NCI-H524 treated with DMSO at 0.1 percent for 48 hours (cell line): ENCODE data around the gene ATP8B1.
"Not testable (repeated sequence)": the region's sequence is repeated elsewhere in the genome, so short reads cannot be mapped to it uniquely, and the experiment has no call there.

Experiments used
- DNase-seq: peaks from one replicate; lab custom pipeline; 2025; lab: John Stamatoyannopoulos, UW

Gene ATP8B1

DNA sequence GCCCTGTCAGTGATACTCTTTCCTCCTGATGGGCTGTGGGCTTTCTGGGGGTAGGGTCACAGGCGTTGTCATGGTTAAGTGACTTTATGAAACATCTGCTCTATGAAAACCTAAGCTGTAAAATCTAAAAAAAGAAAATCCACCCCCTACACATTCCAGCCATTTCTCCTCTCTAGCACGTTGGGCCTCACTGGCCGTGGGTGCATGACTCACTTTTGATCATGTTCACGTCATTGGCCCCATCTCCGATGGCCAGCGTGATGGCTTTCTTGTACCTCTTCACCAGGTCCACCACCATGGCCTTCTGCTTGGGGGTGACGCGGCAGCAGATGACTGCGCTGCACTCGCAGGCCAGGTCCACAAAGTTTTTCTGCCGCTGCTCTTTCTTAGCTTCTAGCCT lies 142.2 kb downstream of the ATP8B1 start:
- no peak for DNase-seq

DNA sequence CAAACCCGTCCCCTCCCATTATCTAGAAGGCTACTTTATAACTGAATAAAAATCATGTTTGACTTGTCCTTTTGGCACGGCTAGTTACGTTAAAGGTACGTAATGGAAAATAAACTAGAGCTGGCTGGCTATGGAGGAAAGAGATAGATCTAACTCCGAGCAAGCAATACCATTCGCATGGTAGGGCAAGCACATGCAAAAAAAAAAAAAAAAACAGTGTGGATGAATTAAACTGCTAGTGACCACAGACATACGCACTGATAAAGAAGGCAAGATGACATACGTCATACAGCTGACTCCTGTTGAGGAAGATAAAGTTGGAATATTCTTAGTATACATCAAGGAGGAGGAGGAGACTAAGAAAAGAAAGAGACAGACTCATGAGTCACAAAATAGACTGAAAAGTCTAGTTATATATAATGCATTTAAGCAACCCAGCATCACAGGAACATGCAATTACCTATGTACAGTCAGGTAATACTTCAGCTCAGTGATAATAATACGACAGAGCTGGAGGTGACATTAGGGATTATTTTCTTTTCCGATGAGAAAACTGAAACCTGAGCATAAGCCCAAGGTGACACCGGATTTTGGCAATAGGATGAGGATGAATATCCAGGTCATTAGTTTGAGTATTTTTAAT lies 143.5 kb downstream of the ATP8B1 start:
- DNase-seq: no peak

- DNase-seq: no peak
Measured at GRCh38 chr18:57657542-57657941, 145.6 kb downstream of the ATP8B1 start.

- no peak for DNase-seq
Measured at GRCh38 chr18:57655740-57656139, 147.4 kb downstream of the ATP8B1 start.

- no peak for DNase-seq
Measured at GRCh38 chr18:57651914-57652313, 151.2 kb downstream of the ATP8B1 start.

- DNase-seq: no peak
Measured at GRCh38 chr18:57649556-57650500, 153.3 kb downstream of the ATP8B1 start.

DNA sequence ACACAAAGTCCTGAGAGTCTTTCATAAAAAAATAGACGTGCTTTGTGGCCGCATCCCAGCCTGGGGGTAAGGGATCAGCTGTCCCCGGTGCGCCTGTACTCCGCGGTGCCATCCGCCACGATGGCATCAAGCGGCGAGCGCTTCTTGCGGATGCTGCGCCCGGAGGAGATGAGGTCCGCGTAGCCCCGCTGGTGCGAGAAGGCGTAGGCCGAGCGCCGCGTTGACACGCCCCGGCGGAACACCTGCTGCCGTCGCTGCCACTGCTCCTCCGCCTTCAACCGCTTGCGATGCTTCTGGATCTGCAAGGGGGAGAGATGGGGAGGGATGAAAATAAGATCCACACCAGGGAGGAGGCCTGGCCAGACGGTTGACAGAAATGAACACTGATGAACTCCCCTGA lies 154.7 kb downstream of the ATP8B1 start:
- DNase-seq: no peak

- DNase-seq: no peak
Measured at GRCh38 chr18:57644540-57644939, 158.6 kb downstream of the ATP8B1 start.

- not testable (repeated sequence) for DNase-seq
Measured at GRCh38 chr18:57643726-57644125, 159.4 kb downstream of the ATP8B1 start.

DNA sequence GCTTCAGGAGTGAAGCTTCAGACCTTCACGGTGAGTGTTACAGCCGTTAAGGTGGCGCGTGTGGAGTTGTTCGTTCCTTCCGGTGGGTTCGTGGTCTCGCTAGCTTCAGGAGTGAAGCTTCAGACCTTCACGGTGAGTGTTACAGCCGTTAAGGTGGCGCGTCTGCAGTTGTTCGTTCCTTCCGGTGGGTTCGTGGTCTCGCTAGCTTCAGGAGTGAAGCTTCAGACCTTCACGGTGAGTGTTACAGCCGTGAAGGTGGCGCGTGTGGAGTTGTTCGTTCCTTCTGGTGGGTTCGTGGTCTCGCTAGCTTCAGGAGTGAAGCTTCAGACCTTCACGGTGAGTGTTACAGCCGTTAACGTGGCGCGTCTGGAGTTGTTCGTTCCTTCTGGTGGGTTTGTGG lies 160.7 kb downstream of the ATP8B1 start:
- not testable (repeated sequence) for DNase-seq

- no peak for DNase-seq
Measured at GRCh38 chr18:57640749-57641148, 162.4 kb downstream of the ATP8B1 start.

DNA sequence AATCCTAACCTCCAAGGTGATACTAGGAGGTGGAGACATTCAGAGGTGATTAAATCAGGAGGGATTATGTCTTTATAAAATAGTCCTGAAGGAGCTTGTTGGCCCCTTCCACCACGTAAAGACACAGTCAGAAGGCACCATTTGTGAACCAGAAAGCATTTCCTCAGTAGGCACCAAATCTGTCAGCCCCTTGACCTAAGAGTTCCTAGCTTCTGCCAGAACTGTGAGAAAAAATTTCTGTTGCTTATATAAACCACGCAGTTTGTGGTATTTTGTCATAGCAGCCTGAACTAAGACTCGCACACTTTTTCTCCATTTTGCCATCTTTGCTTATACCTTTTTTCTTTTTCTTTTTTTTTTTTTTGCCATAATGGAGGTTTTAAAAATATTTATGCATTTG lies 162.9 kb downstream of the ATP8B1 start:
- DNase-seq: no peak

DNA sequence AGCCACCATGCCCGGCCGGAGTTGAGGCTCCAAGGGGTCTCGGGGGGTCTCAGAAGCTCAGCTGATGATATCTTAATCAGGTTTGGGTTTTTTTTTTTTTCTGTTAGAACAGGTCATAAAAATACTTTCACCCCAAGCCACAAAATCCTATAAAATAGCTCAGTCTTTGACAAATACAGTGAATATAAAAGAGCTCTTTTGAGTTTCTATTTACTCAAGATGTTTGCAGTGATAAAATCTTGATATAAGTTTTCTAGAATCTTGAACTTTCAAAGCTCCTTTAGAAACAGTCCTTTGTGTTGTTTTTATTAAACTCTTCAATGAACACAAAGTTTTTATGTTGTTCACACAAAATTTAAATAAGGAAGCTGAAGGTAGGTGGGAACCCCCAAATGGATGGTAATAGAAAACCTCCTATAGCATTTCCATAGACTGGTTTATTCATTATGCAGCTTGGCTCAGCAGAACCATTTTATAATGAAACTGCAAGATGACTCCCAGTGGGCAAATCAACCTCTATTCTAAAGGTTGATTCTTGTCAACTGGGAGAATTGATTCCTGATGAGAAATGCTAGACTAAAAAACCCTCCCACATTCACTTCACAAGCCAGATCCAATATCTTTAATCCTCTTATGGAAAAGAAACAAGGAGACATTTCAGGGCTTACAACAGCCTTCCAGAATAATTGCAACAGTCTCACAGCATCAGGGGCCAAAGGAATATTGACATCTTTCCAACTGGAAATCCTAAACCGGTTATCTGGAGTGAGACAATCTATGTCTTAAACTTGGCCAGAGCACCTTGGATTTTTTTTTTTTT lies 167.9 kb downstream of the ATP8B1 start:
- no peak for DNase-seq

GRCh38 chr18:57631697-57632096 lies 171.4 kb downstream of the ATP8B1 start:
- DNase-seq: no peak

DNA sequence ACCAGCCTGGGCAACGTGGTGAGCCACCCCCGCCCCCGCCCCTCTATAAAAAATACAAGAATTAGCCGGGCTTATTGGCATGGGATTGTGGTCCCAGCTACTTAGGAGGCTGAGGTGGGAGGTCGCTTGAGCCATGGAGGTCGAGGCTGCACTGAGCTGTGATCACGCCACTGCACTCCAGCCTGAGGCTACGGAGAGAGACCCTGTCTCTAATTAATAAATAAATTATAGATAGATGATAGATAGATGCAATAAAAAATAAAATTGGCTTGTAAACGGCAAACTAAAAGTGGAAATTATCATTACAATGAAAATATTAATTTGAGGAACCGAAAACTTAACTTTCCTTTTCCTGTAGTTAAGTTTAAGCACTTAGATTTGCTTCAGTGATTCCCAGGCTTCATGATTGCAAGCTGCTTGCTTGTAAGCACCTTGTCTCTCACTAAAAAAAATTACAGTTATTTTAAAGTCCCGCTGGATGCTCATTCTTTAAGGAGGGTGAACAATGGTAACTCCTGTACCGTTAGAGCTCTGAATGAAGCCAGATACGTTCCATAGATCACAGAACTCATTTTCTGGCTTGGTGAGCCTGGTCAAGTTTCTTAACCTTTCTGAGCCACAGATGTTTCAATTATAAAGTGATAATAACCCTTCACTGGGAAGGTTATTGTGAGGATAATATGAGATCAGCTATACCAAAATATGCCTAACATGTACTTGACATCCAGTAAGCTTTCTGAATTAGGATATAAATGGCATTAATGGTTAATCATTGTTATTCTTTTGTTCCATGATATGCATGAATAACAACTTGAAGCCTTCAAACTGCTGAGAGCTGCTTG lies 172.1 kb downstream of the ATP8B1 start:
- DNase-seq: peak; percentile 19

- peak; percentile 55 for DNase-seq
Measured at GRCh38 chr18:57630002-57630753, 172.9 kb downstream of the ATP8B1 start.

DNA sequence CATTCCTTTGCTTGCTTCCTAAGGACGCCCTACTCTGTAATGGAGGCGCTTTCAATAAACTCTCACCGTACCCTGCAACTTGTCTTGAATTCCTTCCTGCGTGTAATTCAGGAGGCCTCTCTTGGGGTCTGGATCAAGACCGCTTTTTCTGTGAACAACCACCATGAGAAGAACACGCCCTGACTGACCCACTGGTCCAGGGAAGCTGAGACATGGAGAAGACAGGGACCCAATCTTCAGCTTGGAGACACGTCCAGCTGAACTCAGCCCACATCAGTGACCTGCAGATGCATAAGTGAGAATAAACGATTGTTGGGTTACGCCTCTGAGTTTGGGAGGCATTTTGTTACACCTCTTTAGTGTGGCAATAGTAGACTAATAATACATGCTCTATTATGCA lies 173.7 kb downstream of the ATP8B1 start:
- no peak for DNase-seq

GRCh38 chr18:57627488-57627887 lies 175.6 kb downstream of the ATP8B1 start:
- peak; percentile 11 for DNase-seq

- DNase-seq: no peak
Measured at GRCh38 chr18:57624988-57625387, 178.1 kb downstream of the ATP8B1 start.

DNA sequence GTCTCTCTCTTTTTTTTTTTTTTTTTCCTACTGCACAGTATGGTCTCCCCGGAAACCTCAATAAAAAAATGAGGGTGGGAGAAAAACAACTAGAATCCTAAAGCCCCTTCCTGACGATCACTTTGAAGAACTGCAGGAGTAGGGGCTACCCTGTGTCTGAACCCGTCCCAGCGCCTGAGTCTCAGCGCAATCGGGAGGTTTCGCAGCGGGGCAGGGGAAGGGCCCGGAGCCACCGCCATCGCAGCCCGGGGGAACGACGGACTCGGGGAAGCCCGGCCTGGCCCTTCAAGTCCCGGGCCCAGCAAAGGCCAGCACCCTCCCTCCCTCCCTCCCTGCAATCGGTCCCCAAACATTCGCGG lies 181.9 kb downstream of the ATP8B1 start:
- no peak for DNase-seq

GRCh38 chr18:57619876-57620275 lies 183.2 kb downstream of the ATP8B1 start:
- no peak for DNase-seq
